Umbilical cord (tissue), 2 donors: ENCODE measurements around the gene HOXC5. TPM values are rescaled to one million over a fixed set of nuclear protein-coding genes. Genes with fewer than 3 reads are reported as not detected.
"Not testable (repeated sequence)": the region's sequence is repeated elsewhere in the genome, so short reads cannot be mapped to it uniquely, and the experiment has no call there.

Experiments
- DNase-seq: peaks from one replicate; pipeline ENCODE4 v3.0.0-alpha.2; 2015; ENCODE audit warnings: low spot score
- total RNA-seq: library from RNA; depleted of rRNA; stranded (reverse); fragments of >200 nt; gene quantifications from one replicate; pipeline ENCODE4 v1.2.3, GENCODE V29; 2014; ENCODE audit warnings: low replicate concordance; ENCODE audit not compliant: insufficient read depth

HOXC5 gene
- total RNA-seq, 1 donor from 2014 or later: 1.2 TPM

GRCh38 chr12:54060975-54061778 lies 28.3 kb downstream of the HOXC5 start:
- peak; percentile 62 for DNase-seq

GRCh38 chr12:54065677-54066076 lies 32.8 kb downstream of the HOXC5 start:
- no peak for DNase-seq

GRCh38 chr12:54066408-54066807 lies 33.6 kb downstream of the HOXC5 start:
- no peak for DNase-seq

- DNase-seq: no peak
Measured at GRCh38 chr12:54068418-54069070, 35.7 kb downstream of the HOXC5 start.

GRCh38 chr12:54071942-54072341 lies 39.1 kb downstream of the HOXC5 start:
- no peak for DNase-seq

- DNase-seq: no peak
Measured at GRCh38 chr12:54074308-54074707, 41.5 kb downstream of the HOXC5 start.

- DNase-seq: no peak
Measured at GRCh38 chr12:54075409-54075808, 42.6 kb downstream of the HOXC5 start.

GRCh38 chr12:54075974-54076373 lies 43.1 kb downstream of the HOXC5 start:
- DNase-seq: no peak

GRCh38 chr12:54077843-54078242 lies 45.0 kb downstream of the HOXC5 start:
- DNase-seq: not testable (repeated sequence)

GRCh38 chr12:54079115-54079514 lies 46.3 kb downstream of the HOXC5 start:
- DNase-seq: not testable (repeated sequence)

- DNase-seq: not testable (repeated sequence)
Measured at GRCh38 chr12:54080008-54080924, 47.4 kb downstream of the HOXC5 start.

GRCh38 chr12:54081053-54081514 lies 48.2 kb downstream of the HOXC5 start:
- DNase-seq: not testable (repeated sequence)

GRCh38 chr12:54081581-54082396 lies 48.9 kb downstream of the HOXC5 start:
- DNase-seq: not testable (repeated sequence)

- DNase-seq: peak; percentile 79
Measured at GRCh38 chr12:54082397-54082892, 49.6 kb downstream of the HOXC5 start.

Other genes with a start within 250 kb of the HOXC5 start
- 1.2 TPM for gene HOXC13, start 94.2 kb upstream of the HOXC5 start, total RNA-seq
- not detected for gene HOXC12, start 78.1 kb upstream of the HOXC5 start, total RNA-seq
- gene HOXC11, start 59.9 kb upstream of the HOXC5 start, total RNA-seq: 7.7 TPM
- gene HOTAIR, start 58.1 kb upstream of the HOXC5 start, total RNA-seq: 12.5 TPM
- gene HOXC10, start 47.9 kb upstream of the HOXC5 start, total RNA-seq: 3.4 TPM
- 10.4 TPM for gene HOXC9, start 32.9 kb upstream of the HOXC5 start, total RNA-seq
- 2.2 TPM for gene HOXC8, start 24.1 kb upstream of the HOXC5 start, total RNA-seq
- 4.1 TPM for gene HOXC6, start 4.6 kb upstream of the HOXC5 start, total RNA-seq
- 3.4 TPM for gene HOXC4, start 20.8 kb downstream of the HOXC5 start, total RNA-seq
- 34.2 TPM for gene SMUG1, start 155.9 kb downstream of the HOXC5 start, total RNA-seq
- gene CBX5, start 247.1 kb downstream of the HOXC5 start, total RNA-seq: 34.4 TPM
- gene HNRNPA1, start 247.7 kb downstream of the HOXC5 start, total RNA-seq: 249 TPM